Measurements from ENCODE around the gene PNRC2.
"Not testable (repeated sequence)": the region's sequence is repeated elsewhere in the genome, so short reads cannot be mapped to it uniquely, and the experiment has no call there.

PNRC2 gene

GRCh38 chr1:23992011-23992410 is 32.4 kb downstream of the PNRC2 start:
- H3K27ac Mint-ChIP-seq; H3K27me3 Mint-ChIP-seq (ENCODE audit: low read depth); H3K4me1 Mint-ChIP-seq (ENCODE audit: low read depth); H3K9me3 Mint-ChIP-seq; DNase-seq (ENCODE audit: low spot score); H3K36me3 Mint-ChIP-seq (ENCODE audit: low read depth); H3K4me3 Mint-ChIP-seq: not testable (repeated sequence)

DNA sequence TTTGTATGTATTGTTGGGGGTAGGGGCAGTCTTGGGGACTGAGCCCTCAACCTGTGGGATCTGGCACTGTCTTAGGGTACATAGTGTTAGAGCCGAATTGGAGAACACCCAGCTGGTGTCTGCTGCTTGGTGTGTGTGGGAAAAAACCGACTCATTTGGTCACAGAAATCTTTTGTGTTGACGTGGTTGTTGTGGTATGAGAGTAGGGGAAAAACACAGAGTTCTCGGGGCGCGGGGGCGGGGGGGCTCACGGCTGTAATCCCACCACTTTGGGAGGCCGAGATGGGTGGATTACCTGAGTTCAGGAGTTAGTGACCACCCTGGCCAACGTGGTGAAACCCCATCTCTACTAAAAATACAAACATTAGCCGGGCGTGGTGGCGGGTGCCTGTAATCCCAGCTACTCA is 35.8 kb downstream of the PNRC2 start:
- no peak overlapping the region for H3K4me3 Mint-ChIP-seq
- no peak for DNase-seq (ENCODE audit: low spot score)
- H3K36me3 Mint-ChIP-seq (ENCODE audit: low read depth) = no peaks in the 10 kb centered on the region
- no peaks in the 10 kb centered on the region for H3K27me3 Mint-ChIP-seq (ENCODE audit: low read depth)
- H3K27ac Mint-ChIP-seq = no peak overlapping the region
- no peaks in the 10 kb centered on the region for H3K9me3 Mint-ChIP-seq
- peaks cover 2% of the 10 kb centered on the region for H3K4me1 Mint-ChIP-seq (ENCODE audit: low read depth)

- Mint-ChIP-seq H3K36me3 (ENCODE audit: low read depth) (no peaks in the 10 kb centered on the region), H3K27me3 (ENCODE audit: low read depth) (peaks cover 2% of the 10 kb centered on the region), H3K4me3 (no peak overlapping the region), H3K27ac (no peak overlapping the region), H3K9me3 (no peaks in the 10 kb centered on the region), H3K4me1 (ENCODE audit: low read depth) (peaks cover 2% of the 10 kb centered on the region)
- no peak for DNase-seq (ENCODE audit: low spot score)
These were observed 37.1 kb downstream of the PNRC2 start for GRCh38 chr1:23996700-23997229.

DNA sequence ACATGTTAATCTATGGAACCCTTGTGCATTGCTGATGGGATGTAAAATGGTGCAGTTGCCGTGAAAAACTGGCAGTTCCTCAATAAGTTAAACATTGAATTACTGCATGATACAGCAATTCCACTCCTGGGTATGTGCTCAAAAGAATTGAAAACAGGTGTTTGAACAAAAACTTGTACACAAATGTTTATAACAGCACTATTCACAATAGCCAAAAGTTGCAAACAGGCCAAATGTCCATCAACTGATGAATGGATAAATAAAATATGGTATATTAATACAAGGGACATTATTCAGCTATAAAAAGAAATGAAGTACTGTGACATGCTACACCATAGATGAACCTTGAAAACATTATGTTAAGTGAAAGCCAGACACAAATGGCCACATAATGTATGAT is 38.2 kb downstream of the PNRC2 start:
- Mint-ChIP-seq H3K27ac (no peak overlapping the region), H3K4me3 (no peak overlapping the region), H3K4me1 (ENCODE audit: low read depth) (peaks cover 2% of the 10 kb centered on the region), H3K27me3 (ENCODE audit: low read depth) (peaks cover 6% of the 10 kb centered on the region), H3K9me3 (no peaks in the 10 kb centered on the region), H3K36me3 (ENCODE audit: low read depth) (no peaks in the 10 kb centered on the region)
- DNase-seq (ENCODE audit: low spot score) = no peak

- Mint-ChIP-seq H3K27ac (no peak overlapping the region), H3K36me3 (ENCODE audit: low read depth) (no peaks in the 10 kb centered on the region), H3K27me3 (ENCODE audit: low read depth) (peaks cover 14% of the 10 kb centered on the region), H3K4me1 (ENCODE audit: low read depth) (peaks cover 2% of the 10 kb centered on the region), H3K4me3 (no peak overlapping the region), H3K9me3 (no peaks in the 10 kb centered on the region)
- DNase-seq (ENCODE audit: low spot score) = no peak
These were observed 39.6 kb downstream of the PNRC2 start for GRCh38 chr1:23999156-23999671.

DNA sequence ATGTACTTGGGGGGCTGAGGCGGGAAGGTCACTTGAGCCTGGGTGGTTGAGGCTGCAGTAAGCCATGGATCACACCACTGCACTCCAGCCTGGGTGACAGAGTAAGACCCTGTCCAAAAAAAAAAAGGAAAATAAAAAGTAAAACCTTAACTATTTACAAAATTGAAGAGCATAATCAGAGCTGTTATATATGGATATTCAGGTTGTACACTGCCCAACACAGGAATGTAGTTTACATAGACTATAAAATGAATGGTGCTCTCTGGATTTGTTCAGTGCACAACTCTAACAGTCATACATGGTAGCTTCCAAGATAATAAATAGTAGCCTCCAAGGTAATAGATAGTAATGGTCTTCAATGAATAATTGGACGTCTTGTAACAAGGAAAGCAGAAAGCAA is 43.1 kb downstream of the PNRC2 start:
- Mint-ChIP-seq H3K4me1 (ENCODE audit: low read depth) (peaks cover 2% of the 10 kb centered on the region), H3K27me3 (ENCODE audit: low read depth) (peaks cover 23% of the 10 kb centered on the region), H3K27ac (no peak overlapping the region), H3K9me3 (no peaks in the 10 kb centered on the region), H3K4me3 (no peak overlapping the region), H3K36me3 (ENCODE audit: low read depth) (no peaks in the 10 kb centered on the region)
- DNase-seq (ENCODE audit: low spot score) = no peak

GRCh38 chr1:24003331-24003972 is 43.8 kb downstream of the PNRC2 start:
- Mint-ChIP-seq H3K4me1 (ENCODE audit: low read depth) (peaks cover 2% of the 10 kb centered on the region), H3K9me3 (no peaks in the 10 kb centered on the region), H3K36me3 (ENCODE audit: low read depth) (no peaks in the 10 kb centered on the region), H3K27me3 (ENCODE audit: low read depth) (peaks cover 23% of the 10 kb centered on the region), H3K27ac (no peak overlapping the region), H3K4me3 (no peak overlapping the region)
- no peak for DNase-seq (ENCODE audit: low spot score)

DNA sequence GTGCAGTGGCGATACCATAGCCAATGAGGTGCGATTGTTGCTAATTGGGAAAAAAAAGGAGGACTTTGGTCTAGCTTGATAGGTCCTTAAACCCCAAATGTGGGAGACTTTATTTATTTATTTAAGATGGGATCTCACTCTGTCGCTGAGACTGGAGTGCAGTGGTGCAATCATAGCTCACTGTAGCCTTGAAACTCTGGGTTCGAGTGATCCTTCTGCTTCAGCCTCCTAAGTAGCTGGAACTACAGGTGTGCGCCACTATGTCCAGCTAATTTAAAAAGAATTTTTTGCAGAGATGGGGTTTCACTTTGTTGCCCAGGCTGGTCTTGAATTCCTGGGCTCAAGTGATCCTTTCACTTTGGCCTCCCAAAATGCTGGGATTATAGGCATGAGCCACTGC is 44.5 kb downstream of the PNRC2 start:
- DNase-seq (ENCODE audit: low spot score) = no peak
- no peak overlapping the region for H3K27ac Mint-ChIP-seq
- no peak overlapping the region for H3K4me3 Mint-ChIP-seq

DNA sequence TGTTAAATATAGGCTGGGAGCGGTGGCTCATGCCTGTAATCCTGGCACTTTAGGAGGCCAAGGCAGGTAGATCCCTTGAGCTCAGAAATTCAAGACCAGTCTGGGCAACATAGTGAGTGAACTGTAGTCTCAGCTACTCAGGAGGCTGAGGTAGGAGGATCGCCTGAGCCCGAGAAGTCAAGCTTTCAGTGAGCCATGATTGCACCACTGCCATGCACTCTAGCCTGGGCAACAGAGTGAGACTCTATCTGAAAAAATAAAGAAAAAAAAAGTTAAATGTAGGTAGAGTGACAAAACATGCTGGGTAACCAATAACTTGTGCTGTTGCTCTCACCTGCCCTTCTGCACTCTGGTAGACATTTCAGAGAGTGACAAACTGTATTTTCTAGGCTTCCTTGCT is 45.5 kb downstream of the PNRC2 start:
- Mint-ChIP-seq H3K36me3 (ENCODE audit: low read depth) (no peaks in the 10 kb centered on the region), H3K4me3 (no peak overlapping the region)
- DNase-seq (ENCODE audit: low spot score) = no peak

More for the DNA sequence above, 44.5 kb downstream of the PNRC2 start:
- no peaks in the 10 kb centered on the region for H3K9me3 Mint-ChIP-seq
- no peaks in the 10 kb centered on the region for H3K4me1 Mint-ChIP-seq (ENCODE audit: low read depth)
- H3K36me3 Mint-ChIP-seq (ENCODE audit: low read depth) = no peaks in the 10 kb centered on the region
- H3K27me3 Mint-ChIP-seq (ENCODE audit: low read depth) = peaks cover 25% of the 10 kb centered on the region

GRCh38 chr1:24007079-24007478 is 47.5 kb downstream of the PNRC2 start:
- H3K4me3 Mint-ChIP-seq = no peak overlapping the region
- H3K4me1 Mint-ChIP-seq (ENCODE audit: low read depth) = no peaks in the 10 kb centered on the region
- H3K36me3 Mint-ChIP-seq (ENCODE audit: low read depth) = no peaks in the 10 kb centered on the region
- H3K9me3 Mint-ChIP-seq = no peaks in the 10 kb centered on the region
- DNase-seq (ENCODE audit: low spot score) = no peak
- peaks cover 26% of the 10 kb centered on the region for H3K27me3 Mint-ChIP-seq (ENCODE audit: low read depth)
- no peak overlapping the region for H3K27ac Mint-ChIP-seq

More for the DNA sequence above, 45.5 kb downstream of the PNRC2 start:
- H3K27me3 Mint-ChIP-seq (ENCODE audit: low read depth) = peaks cover 29% of the 10 kb centered on the region
- no peaks in the 10 kb centered on the region for H3K4me1 Mint-ChIP-seq (ENCODE audit: low read depth)
- no peaks in the 10 kb centered on the region for H3K9me3 Mint-ChIP-seq
- no peak overlapping the region for H3K27ac Mint-ChIP-seq

- not testable (repeated sequence) for H3K4me3 Mint-ChIP-seq; H3K9me3 Mint-ChIP-seq; DNase-seq (ENCODE audit: low spot score); H3K36me3 Mint-ChIP-seq (ENCODE audit: low read depth); H3K4me1 Mint-ChIP-seq (ENCODE audit: low read depth); H3K27ac Mint-ChIP-seq
- peaks cover 22% of the 10 kb centered on the region for H3K27me3 Mint-ChIP-seq (ENCODE audit: low read depth)
These were observed 49.1 kb downstream of the PNRC2 start for GRCh38 chr1:24008574-24009184.

- H3K27ac Mint-ChIP-seq = no peak overlapping the region
- peaks cover 22% of the 10 kb centered on the region for H3K27me3 Mint-ChIP-seq (ENCODE audit: low read depth)
- DNase-seq (ENCODE audit: low spot score) = no peak
- no peaks in the 10 kb centered on the region for H3K9me3 Mint-ChIP-seq
- H3K4me1 Mint-ChIP-seq (ENCODE audit: low read depth) = no peaks in the 10 kb centered on the region
- H3K36me3 Mint-ChIP-seq (ENCODE audit: low read depth) = no peaks in the 10 kb centered on the region
- no peak overlapping the region for H3K4me3 Mint-ChIP-seq
These were observed 49.8 kb downstream of the PNRC2 start for GRCh38 chr1:24009406-24009805.

DNA sequence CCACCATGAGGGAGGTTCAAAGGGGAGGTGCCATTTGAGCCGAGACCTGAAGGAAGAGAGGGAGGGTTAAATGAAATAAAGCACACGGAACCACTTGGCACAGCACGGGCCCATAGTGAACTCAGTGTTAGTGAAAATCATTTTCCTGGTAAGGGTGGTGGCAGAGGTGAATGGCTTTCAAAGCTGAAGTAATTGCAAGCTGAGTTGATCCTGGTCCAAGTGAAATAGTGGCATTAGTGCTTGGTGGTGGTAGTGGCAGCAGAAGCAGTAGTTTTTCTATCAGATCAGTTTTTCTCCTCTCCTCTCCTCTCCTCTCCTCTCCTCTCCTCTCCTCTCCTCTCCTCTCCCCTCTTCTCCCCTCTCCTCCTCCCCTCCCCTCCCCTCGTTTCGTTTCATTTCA is 51.0 kb downstream of the PNRC2 start:
- no peaks in the 10 kb centered on the region for H3K9me3 Mint-ChIP-seq
- peaks cover 23% of the 10 kb centered on the region for H3K27me3 Mint-ChIP-seq (ENCODE audit: low read depth)
- no peak overlapping the region for H3K27ac Mint-ChIP-seq
- H3K4me1 Mint-ChIP-seq (ENCODE audit: low read depth) = no peaks in the 10 kb centered on the region
- no peak overlapping the region for H3K4me3 Mint-ChIP-seq
- no peak for DNase-seq (ENCODE audit: low spot score)
- H3K36me3 Mint-ChIP-seq (ENCODE audit: low read depth) = no peaks in the 10 kb centered on the region

DNA sequence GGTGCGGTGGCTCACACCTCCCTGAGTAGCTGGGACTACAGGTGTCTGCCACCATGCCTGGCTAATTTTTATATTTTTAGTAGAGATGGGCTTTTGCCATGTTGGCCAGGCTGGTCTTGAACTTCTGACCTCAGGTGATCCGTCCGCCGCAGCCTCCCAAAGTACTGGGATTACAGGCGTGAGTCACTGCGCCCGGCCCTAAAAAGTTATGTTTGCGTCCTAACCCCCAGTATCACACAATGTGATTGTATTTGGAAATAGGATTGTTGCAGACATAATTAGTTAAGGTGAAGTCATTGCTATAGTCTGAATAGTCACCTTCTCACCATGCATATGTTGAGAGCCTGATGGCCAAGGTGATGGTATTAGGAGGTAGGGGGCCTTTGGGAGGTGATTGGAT is 53.2 kb downstream of the PNRC2 start:
- not testable (repeated sequence) for H3K36me3 Mint-ChIP-seq (ENCODE audit: low read depth); H3K4me3 Mint-ChIP-seq; H3K27ac Mint-ChIP-seq; H3K9me3 Mint-ChIP-seq; DNase-seq (ENCODE audit: low spot score); H3K4me1 Mint-ChIP-seq (ENCODE audit: low read depth)
- H3K27me3 Mint-ChIP-seq (ENCODE audit: low read depth) = peaks cover 18% of the 10 kb centered on the region
